ENCODE results near the gene MGP.

- no peak for TF ChIP-seq TCF7L2 (IDR thresholded peaks at IDR 0.05; ENCODE audit: borderline replicate concordance, low read depth, low read length)
- TF ChIP-seq ZNF274 (IDR thresholded peaks at IDR 0.05; ENCODE audit: low read length), result no peak
- no peak for TF ChIP-seq ZNF274 (tag by site-specific recombination; IDR thresholded peaks at IDR 0.05; ENCODE audit: borderline replicate concordance)
- no peak for TF ChIP-seq TRIM28 (IDR thresholded peaks at IDR 0.05; ENCODE audit: borderline replicate concordance, low read length)
- TF ChIP-seq, protein P1, sequence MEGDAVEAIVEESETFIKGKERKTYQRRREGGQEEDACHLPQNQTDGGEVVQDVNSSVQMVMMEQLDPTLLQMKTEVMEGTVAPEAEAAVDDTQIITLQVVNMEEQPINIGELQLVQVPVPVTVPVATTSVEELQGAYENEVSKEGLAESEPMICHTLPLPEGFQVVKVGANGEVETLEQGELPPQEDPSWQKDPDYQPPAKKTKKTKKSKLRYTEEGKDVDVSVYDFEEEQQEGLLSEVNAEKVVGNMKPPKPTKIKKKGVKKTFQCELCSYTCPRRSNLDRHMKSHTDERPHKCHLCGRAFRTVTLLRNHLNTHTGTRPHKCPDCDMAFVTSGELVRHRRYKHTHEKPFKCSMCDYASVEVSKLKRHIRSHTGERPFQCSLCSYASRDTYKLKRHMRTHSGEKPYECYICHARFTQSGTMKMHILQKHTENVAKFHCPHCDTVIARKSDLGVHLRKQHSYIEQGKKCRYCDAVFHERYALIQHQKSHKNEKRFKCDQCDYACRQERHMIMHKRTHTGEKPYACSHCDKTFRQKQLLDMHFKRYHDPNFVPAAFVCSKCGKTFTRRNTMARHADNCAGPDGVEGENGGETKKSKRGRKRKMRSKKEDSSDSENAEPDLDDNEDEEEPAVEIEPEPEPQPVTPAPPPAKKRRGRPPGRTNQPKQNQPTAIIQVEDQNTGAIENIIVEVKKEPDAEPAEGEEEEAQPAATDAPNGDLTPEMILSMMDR (tag by site-specific recombination; IDR thresholded peaks at IDR 0.05), result no peak
- TF ChIP-seq, protein P2, sequence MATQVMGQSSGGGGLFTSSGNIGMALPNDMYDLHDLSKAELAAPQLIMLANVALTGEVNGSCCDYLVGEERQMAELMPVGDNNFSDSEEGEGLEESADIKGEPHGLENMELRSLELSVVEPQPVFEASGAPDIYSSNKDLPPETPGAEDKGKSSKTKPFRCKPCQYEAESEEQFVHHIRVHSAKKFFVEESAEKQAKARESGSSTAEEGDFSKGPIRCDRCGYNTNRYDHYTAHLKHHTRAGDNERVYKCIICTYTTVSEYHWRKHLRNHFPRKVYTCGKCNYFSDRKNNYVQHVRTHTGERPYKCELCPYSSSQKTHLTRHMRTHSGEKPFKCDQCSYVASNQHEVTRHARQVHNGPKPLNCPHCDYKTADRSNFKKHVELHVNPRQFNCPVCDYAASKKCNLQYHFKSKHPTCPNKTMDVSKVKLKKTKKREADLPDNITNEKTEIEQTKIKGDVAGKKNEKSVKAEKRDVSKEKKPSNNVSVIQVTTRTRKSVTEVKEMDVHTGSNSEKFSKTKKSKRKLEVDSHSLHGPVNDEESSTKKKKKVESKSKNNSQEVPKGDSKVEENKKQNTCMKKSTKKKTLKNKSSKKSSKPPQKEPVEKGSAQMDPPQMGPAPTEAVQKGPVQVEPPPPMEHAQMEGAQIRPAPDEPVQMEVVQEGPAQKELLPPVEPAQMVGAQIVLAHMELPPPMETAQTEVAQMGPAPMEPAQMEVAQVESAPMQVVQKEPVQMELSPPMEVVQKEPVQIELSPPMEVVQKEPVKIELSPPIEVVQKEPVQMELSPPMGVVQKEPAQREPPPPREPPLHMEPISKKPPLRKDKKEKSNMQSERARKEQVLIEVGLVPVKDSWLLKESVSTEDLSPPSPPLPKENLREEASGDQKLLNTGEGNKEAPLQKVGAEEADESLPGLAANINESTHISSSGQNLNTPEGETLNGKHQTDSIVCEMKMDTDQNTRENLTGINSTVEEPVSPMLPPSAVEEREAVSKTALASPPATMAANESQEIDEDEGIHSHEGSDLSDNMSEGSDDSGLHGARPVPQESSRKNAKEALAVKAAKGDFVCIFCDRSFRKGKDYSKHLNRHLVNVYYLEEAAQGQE (tag by site-specific recombination; IDR thresholded peaks at IDR 0.05), result no peak
- TF ChIP-seq PBX3 (CRISPR knock-in tag; IDR thresholded peaks at IDR 0.05), result no peak
- no peak for TF ChIP-seq SETDB1 (IDR thresholded peaks at IDR 0.05; ENCODE audit: insufficient read length, low read length)
- no peak for TF ChIP-seq BCL11B (tag by site-specific recombination; IDR thresholded peaks at IDR 0.05; ENCODE audit: low read depth)
Observed at GRCh38 chr12:14885718-14886221, at the start of gene MGP.
